ENCODE measurements around the gene TMEM38B. TPM values are rescaled to one million over a fixed set of nuclear protein-coding genes. Genes with fewer than 3 reads are reported as not detected.

The TMEM38B gene
- total RNA-seq, 1 donor from 2014 or later, result 8.0 TPM

DNA sequence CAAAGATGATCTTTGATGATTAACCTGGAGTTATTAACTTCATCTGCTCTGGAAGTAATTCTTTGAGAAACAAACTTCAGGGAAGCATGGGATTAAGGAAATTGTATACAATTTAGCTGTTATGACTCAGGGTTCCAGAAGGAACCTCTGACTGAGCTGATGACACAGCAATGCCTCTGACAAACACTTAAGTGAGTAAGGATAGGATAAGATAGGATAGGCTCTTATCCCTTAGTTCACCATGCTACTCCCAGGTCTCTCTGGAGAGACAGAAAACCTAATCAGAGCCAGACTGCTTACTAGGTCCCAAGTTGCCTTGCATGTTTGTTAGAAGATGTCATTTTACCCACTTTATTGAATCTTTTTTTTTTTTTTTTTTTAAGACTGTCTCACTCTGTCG is 12.6 kb upstream of the TMEM38B start:
- TF ChIP-seq CTCF (IDR thresholded peaks at IDR 0.05), result no peak
- no peak for DNase-seq (ENCODE audit: extremely low spot score, unreplicated experiment)

GRCh38 chr9:105683688-105684275 is 10.6 kb upstream of the TMEM38B start:
- H3K36me3 Mint-ChIP-seq (ENCODE audit: unreplicated experiment), result no peaks in the 10 kb centered on the region
- no peak for TF ChIP-seq CTCF (IDR thresholded peaks at IDR 0.05)
- H3K27me3 Mint-ChIP-seq (ENCODE audit: unreplicated experiment), result peaks cover 21% of the 10 kb centered on the region
- no peak overlapping the region for H3K27ac Mint-ChIP-seq (ENCODE audit: unreplicated experiment)
- H3K4me1 Mint-ChIP-seq (ENCODE audit: unreplicated experiment), result no peaks in the 10 kb centered on the region
- no peaks in the 10 kb centered on the region for H3K9me3 Mint-ChIP-seq (ENCODE audit: unreplicated experiment)
- DNase-seq (ENCODE audit: extremely low spot score, unreplicated experiment), result no peak
- no peak overlapping the region for H3K4me3 Mint-ChIP-seq (ENCODE audit: unreplicated experiment)

More for the DNA sequence above, 12.6 kb upstream of the TMEM38B start:
- Mint-ChIP-seq H3K27me3 (ENCODE audit: unreplicated experiment) (peaks cover 7% of the 10 kb centered on the region), H3K9me3 (ENCODE audit: unreplicated experiment) (no peaks in the 10 kb centered on the region), H3K4me1 (ENCODE audit: unreplicated experiment) (no peaks in the 10 kb centered on the region), H3K36me3 (ENCODE audit: unreplicated experiment) (no peaks in the 10 kb centered on the region), H3K4me3 (ENCODE audit: unreplicated experiment) (no peak overlapping the region), H3K27ac (ENCODE audit: unreplicated experiment) (no peak overlapping the region)

DNA sequence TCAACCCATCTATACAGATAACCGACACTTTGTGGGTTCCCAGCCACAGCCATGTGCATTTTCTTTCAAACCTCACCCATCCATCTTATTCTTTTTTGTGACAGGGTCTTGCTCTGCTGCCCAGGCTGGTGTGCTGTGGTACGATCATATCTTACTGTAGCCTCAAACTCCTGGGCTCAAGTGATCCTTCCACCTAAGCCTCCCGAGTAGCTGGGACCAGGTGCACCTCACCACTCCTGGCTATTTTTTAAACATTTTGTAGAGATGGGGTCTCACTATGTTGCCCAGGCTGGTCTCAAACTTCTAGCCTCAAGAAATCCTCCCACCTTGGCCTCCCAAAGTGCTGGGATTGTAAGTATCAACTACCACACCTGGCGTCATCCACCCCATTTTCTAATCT is 7.4 kb upstream of the TMEM38B start:
- Mint-ChIP-seq H3K4me3 (ENCODE audit: unreplicated experiment) (no peak overlapping the region), H3K27ac (ENCODE audit: unreplicated experiment) (no peak overlapping the region), H3K27me3 (ENCODE audit: unreplicated experiment) (peaks cover 29% of the 10 kb centered on the region), H3K9me3 (ENCODE audit: unreplicated experiment) (no peaks in the 10 kb centered on the region), H3K4me1 (ENCODE audit: unreplicated experiment) (no peaks in the 10 kb centered on the region), H3K36me3 (ENCODE audit: unreplicated experiment) (no peaks in the 10 kb centered on the region)
- DNase-seq (ENCODE audit: extremely low spot score, unreplicated experiment), result no peak
- no peak for TF ChIP-seq CTCF (IDR thresholded peaks at IDR 0.05)

DNA sequence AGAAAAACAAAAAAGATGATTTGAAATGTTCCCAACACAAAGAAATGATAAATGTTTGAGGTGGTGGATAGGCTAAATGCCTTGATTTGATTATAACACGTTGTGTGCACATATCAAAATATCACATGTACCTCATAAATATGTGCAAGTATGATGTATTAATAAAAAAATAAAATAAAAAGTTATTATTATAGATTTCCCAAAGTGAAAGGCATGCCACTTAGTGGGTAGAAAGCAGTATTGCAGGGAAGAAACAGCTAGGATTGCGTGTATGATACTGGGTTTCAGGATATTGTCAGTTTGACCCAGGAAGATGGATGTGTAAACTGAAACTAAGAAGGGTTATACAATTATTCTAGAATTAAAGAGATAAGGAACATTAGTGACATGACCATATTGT is 3.6 kb upstream of the TMEM38B start:
- peak; percentile 60 for TF ChIP-seq CTCF (IDR thresholded peaks at IDR 0.05)
- Mint-ChIP-seq H3K27ac (ENCODE audit: unreplicated experiment) (no peak overlapping the region), H3K4me1 (ENCODE audit: unreplicated experiment) (peaks cover 16% of the 10 kb centered on the region), H3K27me3 (ENCODE audit: unreplicated experiment) (peaks cover 41% of the 10 kb centered on the region), H3K9me3 (ENCODE audit: unreplicated experiment) (no peaks in the 10 kb centered on the region), H3K4me3 (ENCODE audit: unreplicated experiment) (no peak overlapping the region), H3K36me3 (ENCODE audit: unreplicated experiment) (no peaks in the 10 kb centered on the region)
- no peak for DNase-seq (ENCODE audit: extremely low spot score, unreplicated experiment)

DNA sequence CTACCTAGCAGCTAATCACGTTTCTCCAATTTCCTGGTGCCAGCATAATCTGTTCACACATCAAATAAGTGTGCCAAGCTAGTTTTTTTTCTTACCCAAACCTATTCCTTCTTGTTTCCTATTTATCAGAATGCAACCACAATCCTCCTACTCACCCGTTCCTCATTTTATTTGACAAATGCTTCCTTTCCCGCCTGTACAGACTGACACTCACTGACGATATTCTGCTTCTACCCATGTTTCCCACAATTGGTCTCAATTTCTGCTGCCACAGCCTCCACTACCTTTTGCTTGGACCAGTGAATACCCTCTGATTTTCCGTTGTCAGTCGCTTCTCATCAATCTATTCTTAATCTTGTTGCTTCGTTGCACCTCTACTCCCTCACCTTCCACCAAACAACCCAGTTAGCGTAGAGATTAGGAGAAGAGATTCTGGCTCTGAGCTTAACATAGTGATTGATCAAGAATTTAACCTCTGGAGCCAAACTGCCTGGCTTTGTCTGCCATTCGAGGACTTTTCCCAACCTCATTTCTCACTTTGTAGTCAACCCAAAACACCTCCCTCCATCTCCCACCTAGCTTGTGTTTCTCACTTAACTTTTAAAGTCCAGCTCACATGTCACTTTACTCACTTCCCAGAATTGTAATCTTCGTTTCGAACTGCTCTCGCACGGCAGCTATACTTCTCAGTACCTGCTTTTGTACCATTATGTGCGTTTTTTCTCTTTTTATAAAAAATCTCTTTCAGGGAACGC is 729 bp upstream of the TMEM38B start:
- DNase-seq (ENCODE audit: extremely low spot score, unreplicated experiment), result no peak
- Mint-ChIP-seq H3K4me3 (ENCODE audit: unreplicated experiment) (peak overlapping the region; percentile 84), H3K36me3 (ENCODE audit: unreplicated experiment) (no peaks in the 10 kb centered on the region), H3K9me3 (ENCODE audit: unreplicated experiment) (no peaks in the 10 kb centered on the region), H3K27ac (ENCODE audit: unreplicated experiment) (peak overlapping the region; percentile 71), H3K4me1 (ENCODE audit: unreplicated experiment) (peaks cover 18% of the 10 kb centered on the region), H3K27me3 (ENCODE audit: unreplicated experiment) (peaks cover 23% of the 10 kb centered on the region)
- no peak for TF ChIP-seq CTCF (IDR thresholded peaks at IDR 0.05)

Measured in osteocyte (in vitro differentiated cells).